ENCODE data around the gene EIF5.

Gene EIF5

DNA sequence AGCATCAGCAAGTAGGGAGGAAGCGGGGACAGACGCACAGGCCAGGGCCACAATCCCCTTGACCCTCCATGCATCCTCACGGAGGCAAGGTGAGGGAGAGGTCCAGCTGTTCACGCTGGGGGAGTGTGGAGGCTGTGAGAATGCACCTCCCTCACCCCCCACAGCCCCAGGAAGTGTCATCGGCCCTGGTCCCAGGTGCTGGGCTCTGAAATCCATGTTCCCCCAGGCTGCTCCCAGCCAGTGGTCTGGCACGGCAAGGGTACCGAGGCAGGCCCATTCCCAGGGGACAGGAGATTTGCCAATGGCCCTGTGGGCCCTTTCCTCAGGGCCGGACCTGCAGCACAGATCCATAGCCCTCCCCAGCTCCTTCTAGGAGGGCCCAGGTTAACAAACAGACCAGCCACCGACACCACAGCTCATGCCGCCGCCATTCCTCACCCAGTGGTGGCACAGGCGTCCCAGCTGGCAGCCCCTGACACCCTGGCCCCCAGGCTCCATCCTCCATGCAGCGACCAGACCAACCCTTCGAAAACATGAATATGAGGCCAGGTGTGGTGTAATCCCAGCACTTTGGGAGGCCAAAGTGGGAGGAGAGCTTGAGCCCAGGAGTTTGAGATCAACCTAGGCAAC is 21.9 kb upstream of the EIF5 start:
- no peak overlapping the region for H3K27ac ChIP-seq
- no peak for TF ChIP-seq CTCF (IDR thresholded peaks at IDR 0.05)
- TF ChIP-seq ZFX (IDR thresholded peaks at IDR 0.05; ENCODE audit: borderline replicate concordance): no peak

- no peak overlapping the region for H3K27ac ChIP-seq
- TF ChIP-seq CTCF (IDR thresholded peaks at IDR 0.05): no peak
- TF ChIP-seq ZFX (IDR thresholded peaks at IDR 0.05; ENCODE audit: borderline replicate concordance): no peak
Observed at GRCh38 chr14:103313704-103314103, 20.3 kb upstream of the EIF5 start.

DNA sequence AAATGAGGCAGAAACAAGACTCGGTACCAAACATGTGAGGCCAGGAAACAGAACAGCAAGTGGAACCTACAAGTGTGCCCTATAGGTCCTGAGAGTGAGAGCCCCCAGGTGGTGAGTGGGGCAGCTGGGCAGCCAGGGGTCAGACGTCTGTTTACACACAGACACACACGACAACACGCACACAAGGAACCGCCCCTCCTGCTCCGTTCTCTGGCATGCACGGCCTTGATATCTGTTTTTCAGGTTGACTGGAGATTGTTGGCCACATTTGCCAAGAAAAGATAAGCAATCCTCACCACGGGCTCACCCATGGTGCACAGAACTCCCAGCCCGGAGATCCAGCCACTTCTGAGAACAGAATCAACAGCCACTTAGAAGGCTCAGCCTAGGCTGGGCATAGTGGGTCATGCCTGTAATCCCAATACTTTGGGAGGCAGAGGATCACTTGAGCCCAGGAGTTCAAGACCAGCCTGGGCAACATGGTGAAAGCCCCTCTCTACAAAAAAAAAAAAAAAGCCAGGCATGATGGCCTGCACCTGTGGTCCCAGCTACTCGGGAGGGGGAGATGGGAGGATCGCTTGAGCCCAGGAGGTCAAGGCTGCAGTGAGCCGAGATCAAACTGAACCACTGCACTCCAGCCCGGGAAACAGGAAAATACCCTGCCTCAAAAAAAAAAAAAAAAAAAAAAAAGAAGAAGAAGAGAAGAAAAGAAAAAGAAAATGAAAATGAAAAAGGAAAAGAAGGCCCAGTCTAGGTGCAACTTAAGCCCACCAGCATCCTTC is 19.4 kb upstream of the EIF5 start:
- no peak overlapping the region for H3K27ac ChIP-seq

DNA sequence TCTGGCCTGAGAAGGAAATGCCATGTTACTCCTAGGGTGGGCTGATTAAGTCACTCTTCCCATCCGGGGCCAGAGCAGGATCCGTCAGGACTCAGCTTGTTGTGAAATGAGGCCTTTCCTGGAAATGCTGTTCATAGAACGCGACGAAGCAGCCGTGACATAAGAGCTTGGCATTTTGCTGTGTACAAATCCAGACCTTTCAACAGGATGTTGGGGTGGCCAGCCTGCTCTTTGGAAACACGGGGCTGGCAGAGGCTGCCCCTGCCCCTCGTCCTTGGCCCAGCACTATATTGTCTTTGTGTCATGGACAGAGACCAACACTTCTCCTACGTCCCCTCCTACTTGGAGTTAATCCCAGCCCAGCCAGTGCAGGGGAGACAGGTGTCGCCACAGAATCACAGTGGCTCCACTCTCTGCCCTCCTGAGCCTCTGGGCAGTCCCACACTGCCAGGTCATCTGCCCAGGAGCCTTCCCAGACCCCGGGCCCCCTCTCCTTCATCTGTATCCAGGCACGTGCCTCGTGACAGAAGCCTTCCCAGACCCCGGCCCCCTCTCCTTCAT is 18.6 kb upstream of the EIF5 start:
- TF ChIP-seq CTCF (IDR thresholded peaks at IDR 0.05): no peak
- no peak for TF ChIP-seq ZFX (IDR thresholded peaks at IDR 0.05; ENCODE audit: borderline replicate concordance)
- no peak overlapping the region for H3K27ac ChIP-seq

More for the DNA sequence above, 19.4 kb upstream of the EIF5 start:
- TF ChIP-seq CTCF (IDR thresholded peaks at IDR 0.05) (no peak), ZFX (IDR thresholded peaks at IDR 0.05; ENCODE audit: borderline replicate concordance) (no peak)

DNA sequence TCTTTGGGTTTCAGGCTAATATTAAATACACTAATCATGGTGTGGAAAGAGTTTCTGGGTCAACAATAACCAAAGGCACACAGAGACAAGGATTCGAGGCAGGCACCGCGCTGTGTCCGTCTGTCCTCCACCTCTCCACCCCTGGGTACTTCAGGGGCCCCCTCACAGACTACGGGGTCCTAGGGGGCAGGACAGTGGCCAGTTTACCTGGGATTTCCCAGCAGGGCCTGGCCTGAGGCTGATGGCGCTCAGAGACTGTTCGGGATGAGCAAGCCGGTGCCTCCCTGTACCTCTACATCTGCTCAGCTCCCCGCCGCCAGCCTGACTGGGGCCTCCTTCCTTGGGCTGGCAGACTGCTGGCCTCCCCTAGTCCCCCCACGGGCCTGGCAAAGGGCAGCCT is 18.1 kb upstream of the EIF5 start:
- no peak overlapping the region for H3K27ac ChIP-seq
- TF ChIP-seq CTCF (IDR thresholded peaks at IDR 0.05) (no peak), ZFX (IDR thresholded peaks at IDR 0.05; ENCODE audit: borderline replicate concordance) (no peak)

- H3K27ac ChIP-seq: no peak overlapping the region
- no peak for TF ChIP-seq ZFX (IDR thresholded peaks at IDR 0.05; ENCODE audit: borderline replicate concordance)
- TF ChIP-seq CTCF (IDR thresholded peaks at IDR 0.05): no peak
Observed at GRCh38 chr14:103316721-103317121, 17.3 kb upstream of the EIF5 start.

DNA sequence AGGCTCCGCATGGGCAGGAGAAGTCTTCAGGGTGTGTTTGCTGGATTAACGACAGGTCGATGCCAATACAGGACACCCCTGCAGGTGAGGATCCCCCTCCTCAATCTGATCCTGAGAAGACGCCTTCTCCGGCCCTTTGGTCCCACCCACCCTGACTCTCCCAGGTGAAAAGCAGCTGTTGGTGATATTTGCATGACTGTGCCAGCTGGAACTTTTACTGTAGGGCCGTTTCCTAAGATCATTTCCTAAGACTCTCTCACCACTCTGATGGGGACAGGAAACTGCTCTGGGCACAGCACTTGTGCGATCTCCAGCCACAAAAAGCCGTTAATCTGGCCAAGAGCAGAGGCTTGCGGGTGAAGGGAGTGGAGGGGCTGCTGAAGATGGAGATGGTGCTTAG is 16.8 kb upstream of the EIF5 start:
- H3K27ac ChIP-seq: no peak overlapping the region
- TF ChIP-seq ZFX (IDR thresholded peaks at IDR 0.05; ENCODE audit: borderline replicate concordance) (no peak), CTCF (IDR thresholded peaks at IDR 0.05) (no peak)
